Upper lobe of left lung (tissue), 6 donors: ENCODE data around the gene PSD2. TPM values are rescaled to one million over a fixed set of nuclear protein-coding genes. Genes with fewer than 3 reads are reported as not detected.

Source experiments
- ATAC-seq, 2 donors: fragments of 200-7000 bp; cut with Tn5 transposase; one replicate each; pipeline ENCODE4 v1.9.1; 2022; ENCODE audit warnings: mild to moderate bottlenecking in 2 of 2, moderate library complexity in 2 of 2; ENCODE audit not compliant: low FRiP score in 2 of 2
- DNase-seq, 2 donors: peaks; one replicate each; pipeline ENCODE4 v3.0.0-alpha.2; 2019 to 2020
- H3K27ac ChIP-seq, 4 donors: fragments of 200-600 bp; sonication (generic); one replicate each; pipeline ENCODE4 v1.5.1; 2016 to 2019
- H3K27me3 ChIP-seq, 4 donors: fragments of 200-600 bp; sonication (generic); one replicate each; pipeline ENCODE4 v1.5.1; 2017 to 2019
- H3K36me3 ChIP-seq, 4 donors: fragments of 200-600 bp; sonication (generic); one replicate each; pipeline ENCODE4 v1.5.1; 2016 to 2019
- H3K4me1 ChIP-seq, 4 donors: fragments of 200-600 bp; sonication (generic); one replicate each; pipeline ENCODE4 v1.5.1; 2018 to 2019
- H3K4me3 ChIP-seq, 4 donors: fragments of 200-600 bp; sonication (generic); one replicate each; pipeline ENCODE4 v1.5.1; 2017 to 2019; ENCODE audit warnings: mild to moderate bottlenecking in 2 of 4, moderate library complexity in 1 of 4
- H3K9me3 ChIP-seq, 4 donors: fragments of 200-600 bp; sonication (generic); one replicate each; pipeline ENCODE4 v1.5.1; 2018 to 2019
- EP300 ChIP-seq, 4 donors: sonication (generic); formaldehyde crosslinking; IDR thresholded peaks; one replicate each; pipeline ENCODE4 v1.5.1; 2017; ENCODE audit warnings: antibody characterized with exemption in 4 of 4, control low read depth in 2 of 4
- POLR2A ChIP-seq, 4 donors: fragments of 450-650 bp; IDR thresholded peaks; one replicate each; pipeline ENCODE4 v1.5.1; 2016 to 2017; ENCODE audit warnings: antibody characterized with exemption in 4 of 4, mild to moderate bottlenecking in 2 of 4
- POLR2AphosphoS5 ChIP-seq, 2 donors: sonication (generic); formaldehyde crosslinking; IDR thresholded peaks; one replicate each; pipeline ENCODE4 v1.5.1; 2017; ENCODE audit warnings: antibody characterized with exemption in 2 of 2
- WGBS, 2 donors: methylation state at CpG; one replicate each; pipeline ENCODE4 v1.1.5; 2017 to 2018; 5-methylcytosine and 5-hydroxymethylcytosine counted together
- total RNA-seq, 6 donors: library from RNA; depleted of rRNA in 4 of 6; stranded (reverse); fragments of >200 nt in 4 of 6; gene quantifications; one replicate each; pipeline versions ENCODE4 v1.1.0 to v1.2.1, GENCODE V29; 2016 to 2021
- TF ChIP-seq, protein P1 (sequence below), 6 experiments: fragments of 450-650 bp in 4 of 6; fragments of 200-600 bp in 2 of 6; sonication (generic) in 2 of 6; IDR thresholded peaks; one replicate each; pipeline ENCODE4 v1.5.1; 2016 to 2019; ENCODE audit warnings: antibody characterized with exemption in 6 of 6
- donor health status: DM: no; HTN: no; CAD: no; lungs with moderate emphysema.
- donor health status: DM: no; HTN: yes; CAD: no; lungs with severe emphysema.

PSD2 gene
- total RNA-seq, 6 donors from 2014 or later, result 0.10 to 0.15 (median 0.11) TPM; not detected in 3

DNA sequence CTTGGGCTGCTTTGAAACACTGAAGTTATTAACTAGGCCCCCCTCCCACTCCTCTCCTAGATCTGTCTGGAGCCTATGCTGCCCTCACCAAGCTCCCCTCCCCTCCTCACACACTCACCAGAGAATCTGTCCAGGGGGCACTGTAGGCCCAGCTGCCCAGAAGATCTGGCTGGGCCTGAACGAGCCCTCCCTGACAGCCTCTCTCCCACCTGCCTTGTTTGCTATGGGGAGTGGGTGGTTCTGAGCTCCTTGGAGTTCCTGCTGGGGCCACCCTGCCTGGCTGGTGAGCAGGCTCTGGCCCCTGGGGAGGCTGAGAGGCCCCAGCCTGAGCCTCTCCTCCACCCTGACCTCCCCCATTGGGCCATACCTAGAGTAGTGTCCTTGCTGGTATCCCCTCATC, 75.1 kb downstream of the PSD2 start:
- no peaks in the 10 kb centered on the region for H3K36me3 ChIP-seq
- H3K4me1 ChIP-seq, result no peaks in the 10 kb centered on the region
- no peaks in the 10 kb centered on the region for H3K9me3 ChIP-seq
- H3K27me3 ChIP-seq, result no peaks in the 10 kb centered on the region
- TF ChIP-seq, protein P1, sequence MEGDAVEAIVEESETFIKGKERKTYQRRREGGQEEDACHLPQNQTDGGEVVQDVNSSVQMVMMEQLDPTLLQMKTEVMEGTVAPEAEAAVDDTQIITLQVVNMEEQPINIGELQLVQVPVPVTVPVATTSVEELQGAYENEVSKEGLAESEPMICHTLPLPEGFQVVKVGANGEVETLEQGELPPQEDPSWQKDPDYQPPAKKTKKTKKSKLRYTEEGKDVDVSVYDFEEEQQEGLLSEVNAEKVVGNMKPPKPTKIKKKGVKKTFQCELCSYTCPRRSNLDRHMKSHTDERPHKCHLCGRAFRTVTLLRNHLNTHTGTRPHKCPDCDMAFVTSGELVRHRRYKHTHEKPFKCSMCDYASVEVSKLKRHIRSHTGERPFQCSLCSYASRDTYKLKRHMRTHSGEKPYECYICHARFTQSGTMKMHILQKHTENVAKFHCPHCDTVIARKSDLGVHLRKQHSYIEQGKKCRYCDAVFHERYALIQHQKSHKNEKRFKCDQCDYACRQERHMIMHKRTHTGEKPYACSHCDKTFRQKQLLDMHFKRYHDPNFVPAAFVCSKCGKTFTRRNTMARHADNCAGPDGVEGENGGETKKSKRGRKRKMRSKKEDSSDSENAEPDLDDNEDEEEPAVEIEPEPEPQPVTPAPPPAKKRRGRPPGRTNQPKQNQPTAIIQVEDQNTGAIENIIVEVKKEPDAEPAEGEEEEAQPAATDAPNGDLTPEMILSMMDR (IDR thresholded peaks at IDR 0.05), result no peak
- TF ChIP-seq EP300 (IDR thresholded peaks at IDR 0.05), result no peak
- TF ChIP-seq POLR2A (IDR thresholded peaks at IDR 0.05), result no peak
- no peak for TF ChIP-seq POLR2AphosphoS5 (IDR thresholded peaks at IDR 0.05)
- DNase-seq, result no peak
- no peak overlapping the region for H3K27ac ChIP-seq
- no peak overlapping the region for H3K4me3 ChIP-seq
- 88 to 100% methylated on average over 1 of the region's 1 CpG for WGBS, 2 donors
- ATAC-seq, result no peak

DNA sequence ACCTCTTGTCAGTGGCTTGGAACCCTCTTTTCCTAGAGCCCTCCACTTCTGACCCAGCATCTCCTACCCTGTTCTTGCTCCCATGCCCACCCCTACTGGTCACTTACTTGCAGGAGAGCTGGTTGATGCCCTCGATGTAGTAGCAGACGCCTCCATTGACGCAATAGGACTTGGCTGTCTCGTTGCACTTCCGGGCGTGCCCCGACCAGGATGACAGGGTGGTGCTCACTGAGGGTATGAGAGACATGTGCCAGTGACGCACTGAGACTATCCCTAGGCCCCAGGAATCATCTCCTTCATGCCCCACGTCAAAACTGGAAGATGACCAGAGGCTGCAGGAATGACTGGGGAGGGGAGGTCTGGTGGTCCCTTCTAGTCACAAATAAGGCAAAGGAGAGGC, 76.0 kb downstream of the PSD2 start:
- TF ChIP-seq POLR2A (IDR thresholded peaks at IDR 0.05), result no peak
- TF ChIP-seq EP300 (IDR thresholded peaks at IDR 0.05), result no peak
- TF ChIP-seq POLR2AphosphoS5 (IDR thresholded peaks at IDR 0.05), result no peak
- TF ChIP-seq, protein P1 (IDR thresholded peaks at IDR 0.05), result no peak
- no peak for DNase-seq
- Histone ChIP-seq H3K36me3 (no peaks in the 10 kb centered on the region), H3K4me3 (no peak overlapping the region), H3K27ac (no peak overlapping the region), H3K4me1 (no peaks in the 10 kb centered on the region), H3K27me3 (no peaks in the 10 kb centered on the region), H3K9me3 (no peaks in the 10 kb centered on the region)
- 91 to 92% methylated on average over 7 to 9 of the region's 9 CpGs for WGBS, 2 donors
- no peak for ATAC-seq

DNA sequence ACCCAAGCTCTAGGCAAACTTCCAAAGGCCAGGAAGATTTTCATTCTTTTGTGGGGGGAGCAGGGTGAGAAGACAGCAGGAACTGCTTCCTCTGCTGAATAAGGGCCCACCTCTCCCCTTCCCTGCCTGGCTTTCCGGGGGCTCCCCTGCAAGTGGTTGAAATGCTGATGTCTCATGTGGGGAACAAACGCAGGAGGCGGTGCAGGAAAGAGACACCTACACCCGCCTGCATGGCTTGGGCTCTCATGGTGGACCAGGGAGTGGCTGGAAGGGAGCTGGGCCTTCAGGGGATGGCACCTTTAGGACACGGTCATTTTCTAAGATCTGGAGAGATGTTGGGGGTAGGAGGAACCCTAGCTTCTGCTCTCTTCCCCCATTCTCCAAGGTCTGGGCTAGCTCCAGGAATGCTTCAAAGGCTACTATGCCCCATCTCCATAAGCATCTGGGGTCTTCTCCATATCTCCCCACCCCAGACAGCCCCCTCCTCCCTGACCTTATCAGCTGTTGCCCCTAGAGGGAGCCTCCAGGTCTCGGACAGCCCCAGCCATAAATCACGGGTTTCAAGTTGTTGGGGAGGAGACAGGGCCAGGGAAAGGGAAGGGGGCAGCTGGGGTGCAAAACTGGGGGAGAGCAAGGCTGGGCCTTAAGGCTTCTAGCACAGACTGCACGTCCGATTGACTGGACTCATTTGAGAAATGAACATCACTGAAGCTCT, 76.6 kb downstream of the PSD2 start:
- Histone ChIP-seq H3K4me1 (no peaks in the 10 kb centered on the region), H3K36me3 (no peaks in the 10 kb centered on the region), H3K4me3 (no peak overlapping the region), H3K9me3 (no peaks in the 10 kb centered on the region), H3K27ac (no peak overlapping the region), H3K27me3 (no peaks in the 10 kb centered on the region)
- no peak for DNase-seq
- no peak for TF ChIP-seq POLR2AphosphoS5 (IDR thresholded peaks at IDR 0.05)
- TF ChIP-seq, protein P1 (IDR thresholded peaks at IDR 0.05), result no peak
- no peak for TF ChIP-seq EP300 (IDR thresholded peaks at IDR 0.05)
- no peak for TF ChIP-seq POLR2A (IDR thresholded peaks at IDR 0.05)
- ATAC-seq, result no peak
- WGBS, 2 donors, result 80 to 86% methylated on average over 8 to 9 of the region's 9 CpGs

DNA sequence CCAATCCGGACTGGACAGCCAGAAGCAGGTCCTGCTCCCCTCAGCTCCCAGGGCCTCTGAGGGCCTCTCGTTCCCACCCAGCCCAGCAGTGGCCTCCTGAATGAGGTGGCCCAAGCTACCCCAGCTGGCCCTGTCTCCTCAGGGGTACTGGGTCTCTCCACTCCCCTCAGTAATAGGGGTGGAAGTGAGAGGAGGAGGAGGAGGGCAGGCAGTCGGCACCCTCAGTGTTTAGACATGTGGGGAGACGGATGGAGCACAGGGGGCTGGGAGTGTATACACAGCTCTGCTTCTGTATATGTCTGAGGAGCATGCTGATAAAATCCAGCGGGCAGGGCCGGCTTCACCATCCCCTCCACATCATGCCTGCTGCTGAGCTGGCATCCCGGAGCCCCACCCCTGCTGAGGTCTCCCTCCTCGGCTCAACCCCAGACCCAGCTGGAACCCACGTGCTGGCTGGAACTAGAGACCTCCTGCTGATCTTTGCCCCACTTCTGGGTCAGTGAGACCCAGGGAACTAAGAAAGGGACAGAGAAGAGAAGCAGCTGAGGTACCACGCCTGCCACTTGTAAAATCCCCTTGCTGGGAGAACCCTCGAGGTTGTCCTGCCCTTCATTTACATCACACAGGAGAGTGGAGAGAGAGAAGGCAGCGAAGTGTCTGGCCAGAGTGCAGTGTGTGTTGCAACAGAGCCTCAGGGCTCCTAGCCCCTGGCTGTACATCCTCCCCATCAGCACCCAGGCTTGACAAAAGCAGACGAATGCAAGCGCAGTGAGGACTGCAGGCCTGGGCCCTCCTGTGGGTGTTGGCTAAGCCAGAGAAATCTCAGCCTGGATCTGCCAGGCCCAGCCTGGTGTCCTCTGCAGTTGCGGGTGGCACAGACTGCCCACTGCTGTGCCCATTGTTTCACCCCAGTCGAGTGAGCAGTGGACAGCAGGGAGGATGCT, 77.5 kb downstream of the PSD2 start:
- no peak for TF ChIP-seq EP300 (IDR thresholded peaks at IDR 0.05)
- TF ChIP-seq POLR2A (IDR thresholded peaks at IDR 0.05), result no peak
- TF ChIP-seq, protein P1 (IDR thresholded peaks at IDR 0.05), result no peak
- no peak for TF ChIP-seq POLR2AphosphoS5 (IDR thresholded peaks at IDR 0.05)
- Histone ChIP-seq H3K36me3 (no peaks in the 10 kb centered on the region), H3K27me3 (no peaks in the 10 kb centered on the region), H3K4me1 (no peaks in the 10 kb centered on the region), H3K27ac (no peak overlapping the region), H3K9me3 (no peaks in the 10 kb centered on the region), H3K4me3 (no peak overlapping the region)
- DNase-seq, result no peak
- ATAC-seq, result no peak
- 65 to 76% methylated on average over 6 to 15 of the region's 16 CpGs for WGBS, 2 donors
